ENCODE measurements around the gene CFAP65. TPM values are rescaled to one million over a fixed set of nuclear protein-coding genes. Genes with fewer than 3 reads are reported as not detected.

CFAP65 gene
- total RNA-seq, 1 donor, result not detected

GRCh38 chr2:219017201-219017931 is 23.9 kb downstream of the CFAP65 start:
- Histone ChIP-seq H3K4me2 (ENCODE audit: insufficient read depth, low read length) (no peak overlapping the region), H4K20me1 (ENCODE audit: insufficient read depth, low read length) (no peaks in the 10 kb centered on the region), H3K79me2 (ENCODE audit: insufficient read depth, low read length) (no peaks in the 10 kb centered on the region), H3K4me1 (ENCODE audit: insufficient read depth, low read length) (no peaks in the 10 kb centered on the region), H3K36me3 (ENCODE audit: insufficient read depth, low read length) (no peaks in the 10 kb centered on the region), H3K27ac (ENCODE audit: low read depth, low read length) (no peak overlapping the region), H3K9me3 (ENCODE audit: low read depth, low read length) (no peaks in the 10 kb centered on the region), H3K4me3 (ENCODE audit: insufficient read depth, low read length) (no peak overlapping the region), H3K27me3 (ENCODE audit: insufficient read depth, low read length) (peaks cover 25% of the 10 kb centered on the region), H2AFZ (ENCODE audit: low read length) (no peak overlapping the region)
- no peak for TF ChIP-seq CTCF (IDR thresholded peaks at IDR 0.05; ENCODE audit: extremely low read depth, low read depth, low read length)
- peak; percentile 63 for DNase-seq (ENCODE audit: insufficient read length, low spot score, missing footprints)

- TF ChIP-seq CTCF (IDR thresholded peaks at IDR 0.05; ENCODE audit: extremely low read depth, low read depth, low read length), result no peak
- Histone ChIP-seq H3K4me1 (ENCODE audit: insufficient read depth, low read length) (no peaks in the 10 kb centered on the region), H2AFZ (ENCODE audit: low read length) (no peak overlapping the region), H3K36me3 (ENCODE audit: insufficient read depth, low read length) (no peaks in the 10 kb centered on the region), H3K4me2 (ENCODE audit: insufficient read depth, low read length) (no peak overlapping the region), H3K4me3 (ENCODE audit: insufficient read depth, low read length) (no peak overlapping the region), H3K27me3 (ENCODE audit: insufficient read depth, low read length) (peaks cover 25% of the 10 kb centered on the region), H3K79me2 (ENCODE audit: insufficient read depth, low read length) (no peaks in the 10 kb centered on the region), H3K27ac (ENCODE audit: low read depth, low read length) (no peak overlapping the region), H4K20me1 (ENCODE audit: insufficient read depth, low read length) (no peaks in the 10 kb centered on the region), H3K9me3 (ENCODE audit: low read depth, low read length) (no peaks in the 10 kb centered on the region)
- peak; percentile 55 for DNase-seq (ENCODE audit: insufficient read length, low spot score, missing footprints)
Measured at GRCh38 chr2:219016721-219017120, 24.6 kb downstream of the CFAP65 start.

GRCh38 chr2:219010873-219011272 is 30.4 kb downstream of the CFAP65 start:
- Histone ChIP-seq H3K27me3 (ENCODE audit: insufficient read depth, low read length) (peaks cover 6% of the 10 kb centered on the region), H3K4me2 (ENCODE audit: insufficient read depth, low read length) (no peak overlapping the region), H3K9me3 (ENCODE audit: low read depth, low read length) (no peaks in the 10 kb centered on the region), H3K27ac (ENCODE audit: low read depth, low read length) (no peak overlapping the region), H3K4me3 (ENCODE audit: insufficient read depth, low read length) (no peak overlapping the region), H2AFZ (ENCODE audit: low read length) (no peak overlapping the region), H3K36me3 (ENCODE audit: insufficient read depth, low read length) (no peaks in the 10 kb centered on the region), H3K79me2 (ENCODE audit: insufficient read depth, low read length) (no peaks in the 10 kb centered on the region), H4K20me1 (ENCODE audit: insufficient read depth, low read length) (no peaks in the 10 kb centered on the region), H3K4me1 (ENCODE audit: insufficient read depth, low read length) (no peaks in the 10 kb centered on the region)
- DNase-seq (ENCODE audit: insufficient read length, low spot score, missing footprints), result peak; percentile 82
- no peak for TF ChIP-seq CTCF (IDR thresholded peaks at IDR 0.05; ENCODE audit: extremely low read depth, low read depth, low read length)

- Histone ChIP-seq H3K9me3 (ENCODE audit: low read depth, low read length) (no peaks in the 10 kb centered on the region), H3K27me3 (ENCODE audit: insufficient read depth, low read length) (peaks cover 12% of the 10 kb centered on the region), H3K36me3 (ENCODE audit: insufficient read depth, low read length) (no peaks in the 10 kb centered on the region), H3K4me1 (ENCODE audit: insufficient read depth, low read length) (no peaks in the 10 kb centered on the region), H3K79me2 (ENCODE audit: insufficient read depth, low read length) (no peaks in the 10 kb centered on the region), H3K4me2 (ENCODE audit: insufficient read depth, low read length) (no peak overlapping the region), H2AFZ (ENCODE audit: low read length) (no peak overlapping the region), H3K27ac (ENCODE audit: low read depth, low read length) (no peak overlapping the region), H4K20me1 (ENCODE audit: insufficient read depth, low read length) (no peaks in the 10 kb centered on the region), H3K4me3 (ENCODE audit: insufficient read depth, low read length) (no peak overlapping the region)
- peak; percentile 19 for TF ChIP-seq CTCF (IDR thresholded peaks at IDR 0.05; ENCODE audit: extremely low read depth, low read depth, low read length)
- DNase-seq (ENCODE audit: insufficient read length, low spot score, missing footprints), result peak; percentile 82
Measured at GRCh38 chr2:219010162-219010756, 31.1 kb downstream of the CFAP65 start.
